Left ventricle myocardium inferior (tissue), 1 donor: ENCODE measurements around the gene GRB2. TPM values are rescaled to one million over a fixed set of nuclear protein-coding genes. Genes with fewer than 3 reads are reported as not detected.
A peak's percentile ranks its signal among the peaks of the same experiment; 100 is the strongest.

Experiments
- DNase-seq: peaks from one replicate; pipeline ENCODE4 v3.0.0-alpha.2; 2020
- H3K27ac ChIP-seq: fragments of 200-600 bp; replicated peaks from 2 replicates; pipeline ENCODE4 v1.8.0; 2021
- H3K27me3 ChIP-seq: fragments of 200-600 bp; 2 replicates; pipeline ENCODE4 v1.8.0; 2021; ENCODE audit warnings: low read depth
- H3K36me3 ChIP-seq: fragments of 200-600 bp; 2 replicates; pipeline ENCODE4 v1.8.0; 2021
- H3K4me1 ChIP-seq: fragments of 200-600 bp; 2 replicates; pipeline ENCODE4 v1.8.0; 2021
- H3K4me3 ChIP-seq: fragments of 200-600 bp; 2 replicates; pipeline ENCODE4 v1.8.0; 2021; ENCODE audit warnings: mild to moderate bottlenecking, moderate library complexity
- H3K9me3 ChIP-seq: fragments of 200-600 bp; replicated peaks from 2 replicates; pipeline ENCODE4 v1.8.0; 2021
- CTCF ChIP-seq: fragments of 200-600 bp; IDR thresholded peaks from 2 replicates; pipeline ENCODE4 v1.8.0; 2021; ENCODE audit warnings: antibody characterized with exemption, mild to moderate bottlenecking, borderline replicate concordance
- intact Hi-C: fragments of 100-400 bp; cut with micrococcal nuclease; formaldehyde crosslinking; loops from one replicate; pipeline ENCODE4 v1.11.0; 2022
- total RNA-seq: library from RNA; stranded (reverse); fragmentation: NEBNext Ultra II Directional; extraction: Animal tissue kit (Norgen Biotek cat#: 25700); gene quantifications from one replicate; pipeline ENCODE4 v1.2.1, GENCODE V29; 2021
- donor health status: DM: no; HTN: yes; CAD: no; lungs with severe emphysema.

GRB2 gene
- total RNA-seq, 1 donor from 2014 or later = 42.2 TPM

GRCh38 chr17:75334723-75335122, 70.8 kb downstream of the GRB2 start:
- Histone ChIP-seq H3K4me1 (peaks cover 40% of the 10 kb centered on the region), H3K27me3 (no peaks in the 10 kb centered on the region), H3K4me3 (no peak overlapping the region), H3K36me3 (peaks cover 7% of the 10 kb centered on the region), H3K27ac (no peak overlapping the region), H3K9me3 (no peaks in the 10 kb centered on the region)
- intact Hi-C loops = no loop called here
- no peak for TF ChIP-seq CTCF
- DNase-seq = no peak

DNA sequence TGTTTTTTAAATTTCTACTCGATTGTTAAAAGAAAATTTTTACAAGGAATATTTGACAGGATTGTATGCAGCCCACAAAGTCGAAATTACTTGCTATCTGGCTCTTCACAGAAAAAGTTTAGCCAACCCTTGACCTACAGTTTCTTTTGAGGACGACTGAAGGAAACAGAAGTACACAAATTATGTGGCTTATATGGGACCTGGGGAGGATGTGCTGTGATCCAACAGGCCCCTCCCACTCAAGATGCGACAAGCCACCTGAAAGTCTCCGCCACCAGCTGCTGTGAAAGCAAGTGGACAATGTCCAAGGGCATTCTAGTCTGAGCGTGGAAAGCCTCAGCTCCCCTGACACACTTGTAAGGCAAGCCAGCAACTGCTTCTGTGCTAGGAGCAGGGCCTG, 73.8 kb downstream of the GRB2 start:
- H3K27me3 ChIP-seq = no peaks in the 10 kb centered on the region
- TF ChIP-seq CTCF = no peak
- no peaks in the 10 kb centered on the region for H3K9me3 ChIP-seq
- H3K36me3 ChIP-seq = peaks cover 7% of the 10 kb centered on the region
- peaks cover 37% of the 10 kb centered on the region for H3K4me1 ChIP-seq
- intact Hi-C loops = no loop called here
- no peak for DNase-seq
- no peak overlapping the region for H3K4me3 ChIP-seq
- H3K27ac ChIP-seq = no peak overlapping the region

GRCh38 chr17:75327757-75328156, 77.7 kb downstream of the GRB2 start:
- H3K27me3 ChIP-seq = no peaks in the 10 kb centered on the region
- no peaks in the 10 kb centered on the region for H3K9me3 ChIP-seq
- H3K27ac ChIP-seq = no peak overlapping the region
- no peak overlapping the region for H3K4me3 ChIP-seq
- H3K4me1 ChIP-seq = peaks cover 47% of the 10 kb centered on the region
- TF ChIP-seq CTCF = no peak
- peaks cover 7% of the 10 kb centered on the region for H3K36me3 ChIP-seq
- intact Hi-C loops = no loop called here
- DNase-seq = no peak

- Histone ChIP-seq H3K4me3 (no peak overlapping the region), H3K9me3 (no peaks in the 10 kb centered on the region), H3K27ac (peak overlapping the region; percentile 36), H3K4me1 (peaks cover 42% of the 10 kb centered on the region), H3K27me3 (no peaks in the 10 kb centered on the region), H3K36me3 (peaks cover 13% of the 10 kb centered on the region)
- DNase-seq = no peak
- TF ChIP-seq CTCF = no peak
- intact Hi-C loops = no loop called here
Measured at GRCh38 chr17:75326226-75326848, 79.1 kb downstream of the GRB2 start.

- no peak for TF ChIP-seq CTCF
- H3K4me3 ChIP-seq = no peak overlapping the region
- H3K27ac ChIP-seq = peak overlapping the region; percentile 36
- peaks cover 14% of the 10 kb centered on the region for H3K36me3 ChIP-seq
- no peak for DNase-seq
- H3K9me3 ChIP-seq = no peaks in the 10 kb centered on the region
- H3K27me3 ChIP-seq = no peaks in the 10 kb centered on the region
- intact Hi-C loops = no loop called here
- H3K4me1 ChIP-seq = peaks cover 36% of the 10 kb centered on the region
Measured at GRCh38 chr17:75325827-75326225, 79.7 kb downstream of the GRB2 start.

GRCh38 chr17:75325348-75325747, 80.1 kb downstream of the GRB2 start:
- intact Hi-C loops = no loop called here
- Histone ChIP-seq H3K9me3 (no peaks in the 10 kb centered on the region), H3K4me3 (no peak overlapping the region), H3K27me3 (no peaks in the 10 kb centered on the region), H3K4me1 (peaks cover 33% of the 10 kb centered on the region), H3K36me3 (peaks cover 15% of the 10 kb centered on the region), H3K27ac (peak overlapping the region; percentile 36)
- DNase-seq = no peak
- no peak for TF ChIP-seq CTCF
